Spleen (tissue), 7 donors: ENCODE measurements around the gene MBNL2.

Experiments
- POLR2A ChIP-seq, 3 donors: fragments of 450-650 bp; IDR thresholded peaks; one replicate each; pipeline ENCODE4 v1.5.1; 2017; ENCODE audit warnings: antibody characterized with exemption in 3 of 3, mild to moderate bottlenecking in 1 of 3
- POLR2AphosphoS5 ChIP-seq, 3 donors: sonication (generic); formaldehyde crosslinking; IDR thresholded peaks; one replicate each; pipeline ENCODE4 v1.5.1; 2017; ENCODE audit warnings: antibody characterized with exemption in 3 of 3
- TF ChIP-seq, protein P1 (sequence below), 11 experiments: fragments of 200-600 bp in 7 of 11; fragments of 450-650 bp in 4 of 11; sonication (generic) in 4 of 11; IDR thresholded peaks in 8 of 11; conservative IDR thresholded peaks in 3 of 11; 1 replicate in 7 of 11; 2 replicates in 4 of 11; pipeline versions ENCODE4 v1.4.0 to v1.8.0; 2016 to 2021; ENCODE audit warnings: antibody characterized with exemption in 11 of 11, inconsistent platforms in 4 of 11, mild to moderate bottlenecking in 1 of 11
- donor health status: DM: no; HTN: no; CAD: no; lungs with moderate emphysema.
- donor health status: DM: no; HTN: no; CAD: no.
- donor health status: DM: no; HTN: no; CAD: no.

GRCh38 chr13:97249796-97250495 is 27.8 kb downstream of the MBNL2 start:
- TF ChIP-seq, protein P1, sequence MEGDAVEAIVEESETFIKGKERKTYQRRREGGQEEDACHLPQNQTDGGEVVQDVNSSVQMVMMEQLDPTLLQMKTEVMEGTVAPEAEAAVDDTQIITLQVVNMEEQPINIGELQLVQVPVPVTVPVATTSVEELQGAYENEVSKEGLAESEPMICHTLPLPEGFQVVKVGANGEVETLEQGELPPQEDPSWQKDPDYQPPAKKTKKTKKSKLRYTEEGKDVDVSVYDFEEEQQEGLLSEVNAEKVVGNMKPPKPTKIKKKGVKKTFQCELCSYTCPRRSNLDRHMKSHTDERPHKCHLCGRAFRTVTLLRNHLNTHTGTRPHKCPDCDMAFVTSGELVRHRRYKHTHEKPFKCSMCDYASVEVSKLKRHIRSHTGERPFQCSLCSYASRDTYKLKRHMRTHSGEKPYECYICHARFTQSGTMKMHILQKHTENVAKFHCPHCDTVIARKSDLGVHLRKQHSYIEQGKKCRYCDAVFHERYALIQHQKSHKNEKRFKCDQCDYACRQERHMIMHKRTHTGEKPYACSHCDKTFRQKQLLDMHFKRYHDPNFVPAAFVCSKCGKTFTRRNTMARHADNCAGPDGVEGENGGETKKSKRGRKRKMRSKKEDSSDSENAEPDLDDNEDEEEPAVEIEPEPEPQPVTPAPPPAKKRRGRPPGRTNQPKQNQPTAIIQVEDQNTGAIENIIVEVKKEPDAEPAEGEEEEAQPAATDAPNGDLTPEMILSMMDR (IDR thresholded peaks at IDR 0.05 in 8 of 11, conservative IDR thresholded peaks at IDR 0.05 in 3 of 11): no peak
- TF ChIP-seq POLR2AphosphoS5 (IDR thresholded peaks at IDR 0.05): no peak
- no peak for TF ChIP-seq POLR2A (IDR thresholded peaks at IDR 0.05)
